Chondrocyte (in vitro differentiated cells): ENCODE data around the gene ABHD17A. TPM values are rescaled to one million over a fixed set of nuclear protein-coding genes. Genes with fewer than 3 reads are reported as not detected.

Experiments used
- DNase-seq: peaks from one replicate; pipeline ENCODE4 v3.0.0; 2021; ENCODE audit warnings: mixed read lengths, low spot score
- H3K27ac Mint-ChIP-seq: one replicate; pipeline ENCODE4 v1.8.0; 2021; ENCODE audit warnings: mild to moderate bottlenecking, moderate library complexity, mixed read lengths; ENCODE audit not compliant: unreplicated experiment
- H3K27me3 Mint-ChIP-seq: 2 replicates; pipeline ENCODE4 v1.8.0; 2021; ENCODE audit warnings: low read depth, mixed read lengths
- H3K36me3 Mint-ChIP-seq: 2 replicates; pipeline ENCODE4 v1.8.0; 2021; ENCODE audit warnings: low read depth, mixed read lengths
- H3K4me1 Mint-ChIP-seq: 2 replicates; pipeline ENCODE4 v1.8.0; 2021; ENCODE audit warnings: low read depth, mild to moderate bottlenecking, mixed read lengths
- H3K4me3 Mint-ChIP-seq: one replicate; pipeline ENCODE4 v1.8.0; 2021; ENCODE audit warnings: mild to moderate bottlenecking, moderate library complexity, mixed read lengths; ENCODE audit not compliant: unreplicated experiment
- H3K9me3 Mint-ChIP-seq: 2 replicates; pipeline ENCODE4 v1.8.0; 2021; ENCODE audit warnings: low read depth, mixed read lengths
- total RNA-seq: library from RNA; stranded (reverse); gene quantifications from 3 replicates; pipeline ENCODE4 v1.2.1, GENCODE V29; 2021
- TF ChIP-seq, protein P1 (sequence below): fragments of 200-600 bp; sonication (generic); IDR thresholded peaks from 2 replicates; pipeline ENCODE4 v1.5.0; 2021; ENCODE audit warnings: antibody characterized with exemption, mild to moderate bottlenecking, moderate library complexity

The ABHD17A gene
- total RNA-seq, 1 donor from 2014 or later, result 54.6 TPM

DNA sequence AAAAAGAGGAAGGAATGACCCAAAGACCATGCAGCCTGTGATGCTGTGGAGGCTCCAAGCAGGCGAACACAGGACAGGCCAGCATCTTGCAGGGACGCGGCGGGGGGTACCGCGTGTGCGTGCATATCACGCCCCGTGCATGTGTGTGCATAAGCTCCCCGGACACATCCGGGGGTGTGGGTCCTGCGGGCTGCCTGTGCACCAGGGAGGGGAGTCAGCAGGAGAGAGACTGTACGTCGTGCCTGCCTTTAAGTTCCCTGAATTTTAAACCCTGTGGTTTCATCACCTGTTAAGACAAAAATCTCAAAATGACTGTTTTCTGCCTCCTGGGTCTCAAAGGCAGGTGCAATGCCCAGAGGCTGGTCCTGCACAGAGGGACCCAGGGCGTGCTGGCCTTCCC is 36.5 kb upstream of the ABHD17A start:
- Mint-ChIP-seq H3K36me3 (peaks cover 14% of the 10 kb centered on the region), H3K27me3 (no peaks in the 10 kb centered on the region), H3K9me3 (no peaks in the 10 kb centered on the region), H3K27ac (no peak overlapping the region), H3K4me3 (no peak overlapping the region), H3K4me1 (no peaks in the 10 kb centered on the region)
- no peak for DNase-seq
- TF ChIP-seq, protein P1, sequence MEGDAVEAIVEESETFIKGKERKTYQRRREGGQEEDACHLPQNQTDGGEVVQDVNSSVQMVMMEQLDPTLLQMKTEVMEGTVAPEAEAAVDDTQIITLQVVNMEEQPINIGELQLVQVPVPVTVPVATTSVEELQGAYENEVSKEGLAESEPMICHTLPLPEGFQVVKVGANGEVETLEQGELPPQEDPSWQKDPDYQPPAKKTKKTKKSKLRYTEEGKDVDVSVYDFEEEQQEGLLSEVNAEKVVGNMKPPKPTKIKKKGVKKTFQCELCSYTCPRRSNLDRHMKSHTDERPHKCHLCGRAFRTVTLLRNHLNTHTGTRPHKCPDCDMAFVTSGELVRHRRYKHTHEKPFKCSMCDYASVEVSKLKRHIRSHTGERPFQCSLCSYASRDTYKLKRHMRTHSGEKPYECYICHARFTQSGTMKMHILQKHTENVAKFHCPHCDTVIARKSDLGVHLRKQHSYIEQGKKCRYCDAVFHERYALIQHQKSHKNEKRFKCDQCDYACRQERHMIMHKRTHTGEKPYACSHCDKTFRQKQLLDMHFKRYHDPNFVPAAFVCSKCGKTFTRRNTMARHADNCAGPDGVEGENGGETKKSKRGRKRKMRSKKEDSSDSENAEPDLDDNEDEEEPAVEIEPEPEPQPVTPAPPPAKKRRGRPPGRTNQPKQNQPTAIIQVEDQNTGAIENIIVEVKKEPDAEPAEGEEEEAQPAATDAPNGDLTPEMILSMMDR, result no peak

DNA sequence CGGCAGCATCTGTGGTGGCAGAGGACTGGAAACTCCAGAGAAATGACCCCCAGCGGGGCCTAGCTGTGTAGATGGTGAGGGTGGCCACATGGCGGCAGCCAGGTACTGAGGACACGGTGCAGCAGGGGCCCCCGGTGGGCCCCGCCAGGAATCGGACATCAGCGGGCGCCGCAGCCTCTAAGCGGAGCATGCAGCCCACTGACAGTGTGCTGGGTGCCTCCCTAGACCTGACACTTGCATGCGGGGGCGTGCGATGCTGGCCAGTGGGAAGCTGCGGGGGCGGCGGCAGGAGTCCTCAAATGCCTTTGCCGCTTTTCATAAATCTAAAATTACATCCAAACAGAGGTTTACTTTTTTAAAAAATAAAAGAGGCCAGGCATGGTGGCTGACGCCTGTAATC is 36.0 kb upstream of the ABHD17A start:
- H3K4me3 Mint-ChIP-seq, result no peak overlapping the region
- DNase-seq, result no peak
- H3K27ac Mint-ChIP-seq, result no peak overlapping the region
- no peaks in the 10 kb centered on the region for H3K4me1 Mint-ChIP-seq
- H3K9me3 Mint-ChIP-seq, result no peaks in the 10 kb centered on the region
- H3K27me3 Mint-ChIP-seq, result no peaks in the 10 kb centered on the region
- TF ChIP-seq, protein P1, result no peak
- peaks cover 14% of the 10 kb centered on the region for H3K36me3 Mint-ChIP-seq

DNA sequence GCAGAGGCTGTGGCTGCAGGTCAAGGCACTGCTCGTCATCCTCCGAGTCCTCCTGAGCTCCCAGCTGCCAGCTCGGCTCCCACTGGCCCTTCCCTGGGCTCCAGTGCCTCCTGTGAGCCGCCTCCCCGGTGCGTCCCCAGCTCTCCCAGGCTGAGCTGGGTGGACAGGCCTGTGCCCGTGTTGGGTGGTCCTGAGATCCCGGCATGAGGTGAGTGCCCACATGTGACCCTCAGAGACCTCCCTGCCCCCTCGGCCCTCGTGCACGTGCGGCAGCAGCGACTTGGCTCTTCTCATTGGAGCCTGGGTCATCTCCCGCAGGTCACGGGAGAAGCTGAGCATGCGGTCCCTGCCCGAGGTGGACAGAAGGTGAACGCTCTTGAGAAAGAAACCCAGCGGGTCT is 35.3 kb upstream of the ABHD17A start:
- Mint-ChIP-seq H3K27me3 (no peaks in the 10 kb centered on the region), H3K4me3 (no peak overlapping the region), H3K27ac (no peak overlapping the region), H3K9me3 (no peaks in the 10 kb centered on the region), H3K36me3 (peaks cover 14% of the 10 kb centered on the region), H3K4me1 (no peaks in the 10 kb centered on the region)
- TF ChIP-seq, protein P1, result no peak
- no peak for DNase-seq

DNA sequence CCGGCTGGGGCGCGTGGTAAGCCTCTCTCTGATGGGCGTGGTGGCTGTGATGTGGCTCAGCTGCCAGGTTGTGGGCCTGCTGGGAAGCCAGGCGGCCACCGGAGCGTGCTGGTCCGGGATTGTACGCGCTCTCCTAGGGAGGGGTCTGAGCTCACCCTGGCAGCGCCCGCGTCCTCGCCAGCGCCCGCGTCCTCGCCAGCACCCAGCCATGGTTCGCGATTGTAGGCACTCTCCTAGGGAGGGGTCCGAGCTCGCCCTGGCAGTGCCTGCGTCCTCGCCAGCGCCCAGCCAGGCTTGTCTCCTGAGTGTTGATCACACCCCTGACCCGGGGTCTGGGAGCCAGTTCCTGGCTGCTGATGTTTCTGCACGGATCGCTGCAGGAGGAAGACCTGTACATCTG is 33.7 kb upstream of the ABHD17A start:
- Mint-ChIP-seq H3K36me3 (peaks cover 10% of the 10 kb centered on the region), H3K27ac (no peak overlapping the region), H3K4me1 (no peaks in the 10 kb centered on the region)

DNA sequence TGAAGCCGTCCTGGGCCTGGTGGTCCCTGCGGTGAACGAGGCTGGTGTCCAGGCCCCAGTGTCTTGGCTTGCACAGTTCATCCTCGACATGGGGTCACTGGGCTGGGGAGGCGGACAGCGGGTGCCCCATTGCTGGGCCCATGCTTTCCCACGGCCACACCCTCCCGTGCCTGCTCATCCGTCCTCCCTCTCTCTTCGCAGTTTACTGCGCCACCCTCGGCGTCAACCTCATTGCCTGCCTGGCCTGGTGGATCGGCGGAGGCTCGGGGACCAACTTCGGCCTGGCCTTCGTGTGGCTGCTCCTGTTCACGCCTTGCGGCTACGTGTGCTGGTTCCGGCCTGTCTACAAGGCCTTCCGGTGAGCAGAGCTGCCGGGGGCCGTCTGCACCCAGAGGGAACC is 32.6 kb upstream of the ABHD17A start:
- H3K4me1 Mint-ChIP-seq, result no peaks in the 10 kb centered on the region
- no peak overlapping the region for H3K4me3 Mint-ChIP-seq
- DNase-seq, result peak; percentile 91
- TF ChIP-seq, protein P1, result no peak
- H3K27me3 Mint-ChIP-seq, result no peaks in the 10 kb centered on the region
- no peak overlapping the region for H3K27ac Mint-ChIP-seq
- H3K9me3 Mint-ChIP-seq, result no peaks in the 10 kb centered on the region
- peaks cover 8% of the 10 kb centered on the region for H3K36me3 Mint-ChIP-seq

More for the DNA sequence above, 33.7 kb upstream of the ABHD17A start:
- DNase-seq, result no peak
- Mint-ChIP-seq H3K9me3 (no peaks in the 10 kb centered on the region), H3K4me3 (no peak overlapping the region), H3K27me3 (no peaks in the 10 kb centered on the region)
- TF ChIP-seq, protein P1, result no peak
